ENCODE measurements around the gene TMEM123.
"Not testable (repeated sequence)": the region's sequence is repeated elsewhere in the genome, so short reads cannot be mapped to it uniquely, and the experiment has no call there.

Gene TMEM123

GRCh38 chr11:102447941-102448868 is 4.4 kb downstream of the TMEM123 start:
- no peak for DNase-seq

- DNase-seq: no peak
Observed at GRCh38 chr11:102447193-102447592, 5.4 kb downstream of the TMEM123 start.

GRCh38 chr11:102446606-102447005 is 6.0 kb downstream of the TMEM123 start:
- no peak for DNase-seq

GRCh38 chr11:102444693-102445092 is 7.9 kb downstream of the TMEM123 start:
- DNase-seq: not testable (repeated sequence)

GRCh38 chr11:102444142-102444541 is 8.4 kb downstream of the TMEM123 start:
- DNase-seq: not testable (repeated sequence)

- not testable (repeated sequence) for DNase-seq
Observed at GRCh38 chr11:102439063-102439363, 13.6 kb downstream of the TMEM123 start.

GRCh38 chr11:102438311-102439062 is 14.1 kb downstream of the TMEM123 start:
- DNase-seq: peak in 1 of 2 experiments; percentile 49

- DNase-seq: no peak
Observed at GRCh38 chr11:102437727-102438126, 14.8 kb downstream of the TMEM123 start.

GRCh38 chr11:102436976-102437375 is 15.6 kb downstream of the TMEM123 start:
- DNase-seq: no peak

GRCh38 chr11:102436561-102436960 is 16.0 kb downstream of the TMEM123 start:
- DNase-seq: no peak

GRCh38 chr11:102435688-102436087 is 16.9 kb downstream of the TMEM123 start:
- DNase-seq: no peak

- DNase-seq: not testable (repeated sequence)
Observed at GRCh38 chr11:102433571-102433970, 19.0 kb downstream of the TMEM123 start.

GRCh38 chr11:102432560-102432959 is 20.0 kb downstream of the TMEM123 start:
- not testable (repeated sequence) for DNase-seq

- DNase-seq: no peak
Observed at GRCh38 chr11:102431404-102431803, 21.2 kb downstream of the TMEM123 start.

GRCh38 chr11:102430158-102430836 is 22.3 kb downstream of the TMEM123 start:
- peak in 1 of 2 experiments; percentile 52 for DNase-seq

- no peak for DNase-seq
Observed at GRCh38 chr11:102429691-102430090, 22.9 kb downstream of the TMEM123 start.

- no peak for DNase-seq
Observed at GRCh38 chr11:102429226-102429625, 23.3 kb downstream of the TMEM123 start.

- no peak for DNase-seq
Observed at GRCh38 chr11:102428696-102429095, 23.9 kb downstream of the TMEM123 start.

- DNase-seq: no peak
Observed at GRCh38 chr11:102427068-102427467, 25.5 kb downstream of the TMEM123 start.

- DNase-seq: no peak
Observed at GRCh38 chr11:102426570-102426969, 26.0 kb downstream of the TMEM123 start.

GRCh38 chr11:102426000-102426399 is 26.6 kb downstream of the TMEM123 start:
- DNase-seq: no peak

GRCh38 chr11:102423936-102424335 is 28.6 kb downstream of the TMEM123 start:
- DNase-seq: no peak

All from activated T-cell treated with anti-CD3 and anti-CD28 coated beads, Interleukin-2, amount 50 U/mL, for 48 hours (primary cell).